OCI-LY7 (cell line): ENCODE results near the gene SENP5. TPM values are rescaled to one million over a fixed set of nuclear protein-coding genes. Genes with fewer than 3 reads are reported as not detected.

Experiments
- BruUV-seq: library from RNA; stranded (reverse); fragments of 400-500 nt; replicated peaks from 2 replicates; lab custom pipeline; 2021; lab: Mats Ljungman, UMichigan
- CTCF ChIA-PET: fragments of 300-600 bp; sonication (Branson Sonifier 250); formaldehyde crosslinking; loops from one replicate; lab custom pipeline; 2022; ENCODE audit warnings: antibody characterized with exemption; ENCODE audit not compliant: unreplicated experiment; lab: Charles Lee
- POLR2A ChIA-PET: fragments of 300-600 bp; sonication (Branson Sonifier 250); formaldehyde crosslinking; loops from one replicate; lab custom pipeline; 2022; ENCODE audit warnings: antibody characterized with exemption; lab: Charles Lee
- DNase-seq: peaks from one replicate; pipeline ENCODE4 v3.0.0-alpha.2; 2015; ENCODE audit warnings: low spot score
- H2AFZ ChIP-seq: fragments of 200-600 bp; sonication (generic), shearing (Covaris generic); 2 replicates; pipeline ENCODE4 v1.6.1; 2014; ENCODE audit warnings: mild to moderate bottlenecking, antibody characterized with exemption, low read length, moderate library complexity
- H3K27ac ChIP-seq: fragments of 200-600 bp; sonication (generic); 2 replicates; pipeline ENCODE4 v1.5.1; 2014; ENCODE audit warnings: mixed run types, low read depth, mild to moderate bottlenecking, moderate library complexity, low read length, inconsistent platforms; ENCODE audit not compliant: poor library complexity, severe bottlenecking
- H3K36me3 ChIP-seq: fragments of 200-600 bp; sonication (generic); 2 replicates; pipeline ENCODE4 v1.6.1; 2014; ENCODE audit warnings: mild to moderate bottlenecking, antibody characterized with exemption, low read length, moderate library complexity, mixed read lengths; ENCODE audit not compliant: insufficient read depth
- H3K4me1 ChIP-seq: fragments of 200-600 bp; sonication (generic); 2 replicates; pipeline ENCODE4 v1.5.1; 2014; ENCODE audit warnings: mild to moderate bottlenecking, low read length; ENCODE audit not compliant: insufficient read depth, poor library complexity, severe bottlenecking
- H3K4me2 ChIP-seq: fragments of 200-600 bp; sonication (generic); 2 replicates; pipeline ENCODE4 v1.6.1; 2014; ENCODE audit warnings: mild to moderate bottlenecking, low read length
- H3K4me3 ChIP-seq: fragments of 200-600 bp; sonication (generic); 2 replicates; pipeline ENCODE4 v1.5.1; 2014; ENCODE audit warnings: mild to moderate bottlenecking, low read depth, low read length; ENCODE audit not compliant: poor library complexity, severe bottlenecking
- H3K79me2 ChIP-seq: fragments of 200-600 bp; sonication (generic); 2 replicates; pipeline ENCODE4 v1.6.1; 2016; ENCODE audit warnings: low read depth, mild to moderate bottlenecking, low read length, moderate library complexity, mixed read lengths; ENCODE audit not compliant: insufficient read depth
- H3K9me2 ChIP-seq: fragments of 200-600 bp; sonication (generic); 2 replicates; pipeline ENCODE4 v1.6.1; 2016; ENCODE audit warnings: mild to moderate bottlenecking, low read length, mixed read lengths; ENCODE audit not compliant: insufficient read depth
- H3K9me3 ChIP-seq: fragments of 200-600 bp; sonication (generic); 2 replicates; pipeline ENCODE4 v1.6.1; 2014; ENCODE audit warnings: mild to moderate bottlenecking, mixed run types, low read length, mixed read lengths
- H4K20me1 ChIP-seq: fragments of 200-600 bp; sonication (generic); 2 replicates; pipeline ENCODE4 v1.6.1; 2014; ENCODE audit warnings: mild to moderate bottlenecking, antibody characterized with exemption, low read length, moderate library complexity, mixed read lengths; ENCODE audit not compliant: insufficient read depth
- CTCF ChIP-seq: fragments of 200-600 bp; sonication (generic); conservative IDR thresholded peaks from 2 replicates; pipeline ENCODE4 v1.5.1; 2014; ENCODE audit warnings: mild to moderate bottlenecking, antibody characterized with exemption, low read length, moderate library complexity, mixed read lengths
- EZH2phosphoT487 ChIP-seq: fragments of 200-600 bp; sonication (generic); IDR thresholded peaks from 2 replicates; pipeline ENCODE4 v1.6.1; 2018; ENCODE audit warnings: low read depth, borderline replicate concordance, mild to moderate bottlenecking, mixed run types, antibody characterized with exemption, low read length, moderate library complexity, mixed read lengths
- intact Hi-C: fragments of 100-400 bp; cut with micrococcal nuclease; formaldehyde crosslinking; loops from one replicate; pipeline ENCODE4 v1.10.0; 2022; ENCODE audit not compliant: unreplicated experiment
- total RNA-seq, 2 experiments: library from RNA; depleted of rRNA in 1 of 2; stranded (reverse); fragments of >200 nt in 1 of 2; shearing (Covaris generic) in 1 of 2; gene quantifications; 2 replicates each; pipeline ENCODE4 v1.2.3, GENCODE V29; 2014 to 2022

SENP5 gene
- total RNA-seq, 2 experiments from 2014 or later = 40.2 to 42.9 TPM

GRCh38 chr3:196903740-196904139 is 36.0 kb downstream of the SENP5 start:
- H3K9me2 ChIP-seq = no peaks in the 10 kb centered on the region
- no peak overlapping the region for H2AFZ ChIP-seq
- no peaks in the 10 kb centered on the region for H3K79me2 ChIP-seq
- DNase-seq = no peak
- POLR2A ChIA-PET = interaction anchor here (1.5 kb wide), 1 partner anchor 11 kb away, joined by 4 read pairs; no protein-coding TSS in a partner anchor
- CTCF ChIA-PET = no interaction called here
- no peak overlapping the region for H3K27ac ChIP-seq
- no peaks in the 10 kb centered on the region for H3K9me3 ChIP-seq
- no peak for TF ChIP-seq CTCF
- no peak for TF ChIP-seq EZH2phosphoT487
- intact Hi-C loops = no loop called here
- no peak overlapping the region for H3K4me3 ChIP-seq
- 0 out of 2 replicates have a peak, but pooled peaks cover 3% of the 10 kb centered on the region for H4K20me1 ChIP-seq
- peaks cover 78% of the 10 kb centered on the region for H3K36me3 ChIP-seq
- TSS peak; percentile 33 for BruUV-seq
- H3K4me1 ChIP-seq = no peaks in the 10 kb centered on the region
- H3K4me2 ChIP-seq = no peak overlapping the region

- no TSS peak for BruUV-seq
- H3K36me3 ChIP-seq = peaks cover 33% of the 10 kb centered on the region
- intact Hi-C loops = no loop called here
- no peaks in the 10 kb centered on the region for H3K9me3 ChIP-seq
- H3K4me2 ChIP-seq = no peak overlapping the region
- TF ChIP-seq CTCF (no peak), EZH2phosphoT487 (no peak)
- CTCF ChIA-PET = no interaction called here
- H3K4me3 ChIP-seq = no peak overlapping the region
- H3K4me1 ChIP-seq = no peaks in the 10 kb centered on the region
- no peak overlapping the region for H3K27ac ChIP-seq
- H2AFZ ChIP-seq = no peak overlapping the region
- POLR2A ChIA-PET = no interaction called here
- H3K79me2 ChIP-seq = no peaks in the 10 kb centered on the region
- no peaks in the 10 kb centered on the region for H3K9me2 ChIP-seq
- no peaks in the 10 kb centered on the region for H4K20me1 ChIP-seq
- no peak for DNase-seq
These were observed 47.1 kb downstream of the SENP5 start for GRCh38 chr3:196914866-196915265.

GRCh38 chr3:196915375-196915774 is 47.7 kb downstream of the SENP5 start:
- H3K36me3 ChIP-seq = peaks cover 33% of the 10 kb centered on the region
- POLR2A ChIA-PET = no interaction called here
- H3K27ac ChIP-seq = no peak overlapping the region
- H3K4me2 ChIP-seq = no peak overlapping the region
- no peak for TF ChIP-seq CTCF
- no peak for TF ChIP-seq EZH2phosphoT487
- H2AFZ ChIP-seq = no peak overlapping the region
- intact Hi-C loops = no loop called here
- H3K9me3 ChIP-seq = no peaks in the 10 kb centered on the region
- BruUV-seq = no TSS peak
- H3K4me3 ChIP-seq = no peak overlapping the region
- no peaks in the 10 kb centered on the region for H3K79me2 ChIP-seq
- H3K9me2 ChIP-seq = no peaks in the 10 kb centered on the region
- peaks cover under 1% of the 10 kb centered on the region for H3K4me1 ChIP-seq
- no peaks in the 10 kb centered on the region for H4K20me1 ChIP-seq
- CTCF ChIA-PET = no interaction called here
- DNase-seq = no peak
